GM12878 (cell line): ENCODE results near the gene IER5. TPM values are rescaled to one million over a fixed set of nuclear protein-coding genes. Genes with fewer than 3 reads are reported as not detected.

ENCODE experiments used
- BRCA1 ChIP-seq: IDR thresholded peaks from 2 replicates; pipeline ENCODE4 v1.6.1; 2011; ENCODE audit warnings: low read depth, low read length, improper control_type of control experiment
- CREM ChIP-seq: IDR thresholded peaks from 2 replicates; pipeline ENCODE4 v1.6.1; 2014; ENCODE audit warnings: antibody characterized with exemption, low read depth
- CUX1 ChIP-seq: IDR thresholded peaks from 2 replicates; pipeline ENCODE4 v1.6.1; 2012; ENCODE audit warnings: improper control_type of control experiment, low read depth, low read length; ENCODE audit not compliant: insufficient replicate concordance
- FOXK2 ChIP-seq: fragments of 450-650 bp; IDR thresholded peaks from 2 replicates; pipeline ENCODE4 v1.6.1; 2017; ENCODE audit warnings: mild to moderate bottlenecking, moderate library complexity
- HDAC2 ChIP-seq: fragments of 200-600 bp; sonication (generic); IDR thresholded peaks from 2 replicates; pipeline ENCODE4 v1.6.1; 2017
- IKZF2 ChIP-seq, 2 experiments: fragments of 450-650 bp; IDR thresholded peaks; 2 replicates each; pipeline ENCODE4 v1.6.1; 2017; ENCODE audit warnings: mild to moderate bottlenecking in 2 of 2, moderate library complexity in 2 of 2
- KLF5 ChIP-seq: fragments of 450-650 bp; IDR thresholded peaks from 2 replicates; pipeline ENCODE4 v1.6.1; 2014; ENCODE audit warnings: mild to moderate bottlenecking; ENCODE audit not compliant: partially characterized antibody
- MAX ChIP-seq: IDR thresholded peaks from 2 replicates; pipeline ENCODE4 v1.6.1; 2012; ENCODE audit warnings: low read depth, low read length, improper control_type of control experiment
- MXI1 ChIP-seq: fragments of 150-350 bp; IDR thresholded peaks from 2 replicates; pipeline ENCODE4 v1.6.1; 2011; ENCODE audit warnings: low read depth, mild to moderate bottlenecking, inconsistent platforms, low read length, improper control_type of control experiment
- MYC ChIP-seq: IDR thresholded peaks from 2 replicates; pipeline ENCODE4 v1.6.1; 2011; ENCODE audit warnings: mild to moderate bottlenecking, low read length, moderate library complexity, inconsistent platforms; ENCODE audit not compliant: insufficient read depth, insufficient replicate concordance, insufficient read length, severe bottlenecking
- POLR2AphosphoS2 ChIP-seq: IDR thresholded peaks from 2 replicates; pipeline ENCODE4 v1.6.1; 2011; ENCODE audit warnings: low read depth, mild to moderate bottlenecking, low read length, improper control_type of control experiment, moderate library complexity
- POLR2AphosphoS5 ChIP-seq: IDR thresholded peaks from 2 replicates; pipeline ENCODE4 v1.6.1; 2011; ENCODE audit warnings: mild to moderate bottlenecking, low read length, inconsistent platforms
- ZBTB4 ChIP-seq: fragments of 450-650 bp; formaldehyde crosslinking; IDR thresholded peaks from 2 replicates; pipeline ENCODE4 v1.4.0; 2022; ENCODE audit warnings: mild to moderate bottlenecking, moderate library complexity
- ZNF384 ChIP-seq: IDR thresholded peaks from 2 replicates; pipeline ENCODE4 v1.6.1; 2012; ENCODE audit warnings: low read depth, mild to moderate bottlenecking, low read length, improper control_type of control experiment, borderline replicate concordance
- ZNF687 ChIP-seq: fragments of 450-650 bp; IDR thresholded peaks from 2 replicates; pipeline ENCODE4 v1.6.1; 2017; ENCODE audit warnings: mild to moderate bottlenecking, moderate library complexity
- ZZZ3 ChIP-seq: IDR thresholded peaks from 2 replicates; pipeline ENCODE4 v1.6.1; 2011; ENCODE audit warnings: low read depth; ENCODE audit not compliant: control insufficient read depth, insufficient read length
- polyA plus RNA-seq, 11 experiments: library from polyadenylated mRNA; depleted of rRNA in 4 of 11; unstranded in 6 of 11; stranded (reverse) in 5 of 11; fragments of >200 nt; fragmentation: Nextera tagmentation in 4 of 11; fragmentation: Illumina TruSeq in 1 of 11; extraction: Ambion mirVana in 4 of 11; extraction: Trizol in 1 of 11; gene quantifications; 1 replicate in 1 of 11; 2 replicates in 10 of 11; pipeline versions ENCODE4 v1.2.1 to v1.2.3, GENCODE V29; 2011 to 2016; ENCODE audit warnings: inconsistent platforms in 2 of 11, missing spikeins in 2 of 11, low read depth in 1 of 11
- total RNA-seq, 4 experiments: library from RNA; depleted of rRNA in 3 of 4; stranded (reverse); fragments of >200 nt in 3 of 4; fragmentation: Illumina TruSeq in 1 of 4; extraction: Trizol in 1 of 4; gene quantifications; 2 replicates each; pipeline versions ENCODE4 v1.2.1 to v1.2.3, GENCODE V29; 2013 to 2021

IER5 gene
- total and polyA plus RNA-seq, 10 of the 15 experiments (the other 5 are each of a cell fraction or from before 2014, with no cell fraction given), result 4.3 to 75.2 (median 30.5) TPM

DNA sequence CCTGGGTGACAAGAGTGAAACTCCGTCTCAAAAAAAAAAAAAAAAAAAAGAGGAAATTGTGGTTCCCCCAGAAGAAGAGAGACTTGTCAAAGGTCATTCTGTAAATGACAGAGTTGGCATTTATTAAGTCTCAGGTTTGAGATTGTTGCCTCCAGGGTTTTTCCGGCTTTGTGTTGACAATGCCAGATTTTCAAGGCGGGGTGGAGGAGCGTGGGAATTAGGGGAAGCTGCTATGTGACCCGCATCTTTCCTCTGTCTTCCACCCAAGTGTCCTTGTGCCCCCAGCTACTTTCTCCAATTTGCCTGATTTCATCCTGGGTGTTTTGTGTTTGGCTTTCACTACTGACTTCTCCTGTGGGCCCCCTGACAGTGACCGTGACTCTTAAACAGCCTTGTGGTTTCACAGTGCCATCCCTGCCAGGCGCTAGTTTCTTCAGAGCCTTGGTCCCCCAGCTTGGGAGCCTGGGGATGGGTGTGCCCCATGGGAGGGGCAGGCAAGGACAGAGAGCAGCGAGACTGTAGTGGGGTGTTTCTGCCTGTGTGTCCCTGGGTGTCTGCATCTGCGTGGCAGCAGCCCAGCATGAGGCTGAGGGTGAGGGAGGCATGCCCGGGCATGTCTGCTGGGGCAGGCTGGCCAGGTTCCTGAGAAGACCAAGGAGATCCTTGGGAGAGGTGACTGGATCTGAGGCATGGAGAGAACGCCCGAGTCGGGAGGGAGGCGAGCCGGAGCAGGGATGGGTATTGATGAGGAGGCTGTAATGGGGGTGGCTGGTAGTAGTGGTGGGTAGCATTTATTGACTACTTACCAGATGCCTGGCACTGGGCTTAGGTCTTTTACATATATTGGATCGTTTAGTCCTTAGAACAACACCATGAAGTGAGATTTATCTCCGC lies 46.3 kb downstream of the IER5 start (continued):
- TF ChIP-seq ZNF687 (peak; percentile 43; the same call in 1 of the 2 replicates), MYC (peak; percentile 49), KLF5 (no peak), IKZF2 (IDR thresholded peaks at IDR 0.05) (peak; percentile 95 to 98), HDAC2 (no peak), POLR2AphosphoS5 (peak; percentile 43; the same call in 1 of the 2 replicates), ZZZ3 (no peak), ZBTB4 (CRISPR knock-in tag) (no peak), CREM (peak; percentile 47; the same call in 1 of the 2 replicates), CUX1 (no peak), MXI1 (0 out of 2 replicates have a peak, but pooled peaks have one; percentile 9), MAX (peak; percentile 25), BRCA1 (peak; percentile 14; the same call in 1 of the 2 replicates), ZNF384 (peak; percentile 83), POLR2AphosphoS2 (no peak), FOXK2 (no peak)
